ENCODE data around the gene ITIH2. TPM values are rescaled to one million over a fixed set of nuclear protein-coding genes. Genes with fewer than 3 reads are reported as not detected.
"Not testable (repeated sequence)": the region's sequence is repeated elsewhere in the genome, so short reads cannot be mapped to it uniquely, and the experiment has no call there.

The ITIH2 gene
- total RNA-seq, 2 donors from 2014 or later: not detected

GRCh38 chr10:7706534-7707073 lies 3.5 kb downstream of the ITIH2 start:
- ATAC-seq (ENCODE audit: insufficient number of reproducible peaks, low FRiP score, low read depth) (no peak), DNase-seq (ENCODE audit: low spot score) (no peak)
- H3K36me3 ChIP-seq: no peaks in the 10 kb centered on the region
- H3K27ac ChIP-seq: no peak overlapping the region
- no peaks in the 10 kb centered on the region for H3K9me3 ChIP-seq
- TF ChIP-seq CTCF (IDR thresholded peaks at IDR 0.05): no peak
- H3K4me3 ChIP-seq: no peak overlapping the region
- H3K27me3 ChIP-seq (replicated peaks; ENCODE audit: insufficient read depth): no peaks in the 10 kb centered on the region
- H3K4me1 ChIP-seq (ENCODE audit: control insufficient read depth in 1 of 2, low read depth in 2 of 2): peaks cover 0 to 3% of the 10 kb centered on the region in 2 donors

GRCh38 chr10:7707102-7707501 lies 4.0 kb downstream of the ITIH2 start:
- H3K27ac ChIP-seq: no peak overlapping the region
- no peak overlapping the region for H3K4me3 ChIP-seq
- no peak for DNase-seq (ENCODE audit: low spot score)
- no peak for TF ChIP-seq CTCF (IDR thresholded peaks at IDR 0.05)
- ATAC-seq (ENCODE audit: insufficient number of reproducible peaks, low FRiP score, low read depth): no peak
- H3K9me3 ChIP-seq: no peaks in the 10 kb centered on the region
- no peaks in the 10 kb centered on the region for H3K36me3 ChIP-seq
- H3K27me3 ChIP-seq (replicated peaks; ENCODE audit: insufficient read depth): no peaks in the 10 kb centered on the region
- peaks cover 0 to 3% of the 10 kb centered on the region in 2 donors for H3K4me1 ChIP-seq (ENCODE audit: control insufficient read depth in 1 of 2, low read depth in 2 of 2)

- Histone ChIP-seq H3K27me3 (replicated peaks; ENCODE audit: insufficient read depth) (no peaks in the 10 kb centered on the region), H3K9me3 (no peaks in the 10 kb centered on the region), H3K4me3 (no peak overlapping the region), H3K27ac (no peak overlapping the region), H3K36me3 (no peaks in the 10 kb centered on the region), H3K4me1 (ENCODE audit: control insufficient read depth in 1 of 2, low read depth in 2 of 2) (peaks cover 0 to 3% of the 10 kb centered on the region in 2 donors)
- no peak for TF ChIP-seq CTCF (IDR thresholded peaks at IDR 0.05)
- DNase-seq (ENCODE audit: low spot score): no peak
- ATAC-seq (ENCODE audit: insufficient number of reproducible peaks, low FRiP score, low read depth): no peak
Measured at GRCh38 chr10:7707858-7708622, 4.9 kb downstream of the ITIH2 start.

GRCh38 chr10:7708832-7709231 lies 5.7 kb downstream of the ITIH2 start:
- Histone ChIP-seq H3K27me3 (replicated peaks; ENCODE audit: insufficient read depth) (no peaks in the 10 kb centered on the region), H3K9me3 (no peaks in the 10 kb centered on the region), H3K4me3 (no peak overlapping the region), H3K36me3 (no peaks in the 10 kb centered on the region), H3K27ac (no peak overlapping the region), H3K4me1 (ENCODE audit: control insufficient read depth in 1 of 2, low read depth in 2 of 2) (no peaks in the 10 kb centered on the region)
- ATAC-seq (ENCODE audit: insufficient number of reproducible peaks, low FRiP score, low read depth) (no peak), DNase-seq (ENCODE audit: low spot score) (no peak)
- no peak for TF ChIP-seq CTCF (IDR thresholded peaks at IDR 0.05)

- H3K27ac ChIP-seq: no peak overlapping the region
- no peak for TF ChIP-seq CTCF (IDR thresholded peaks at IDR 0.05)
- DNase-seq (ENCODE audit: low spot score): no peak
- no peaks in the 10 kb centered on the region for H3K9me3 ChIP-seq
- H3K4me1 ChIP-seq (ENCODE audit: control insufficient read depth in 1 of 2, low read depth in 2 of 2): no peaks in the 10 kb centered on the region
- no peaks in the 10 kb centered on the region for H3K36me3 ChIP-seq
- no peak overlapping the region for H3K4me3 ChIP-seq
- H3K27me3 ChIP-seq (replicated peaks; ENCODE audit: insufficient read depth): no peaks in the 10 kb centered on the region
- no peak for ATAC-seq (ENCODE audit: insufficient number of reproducible peaks, low FRiP score, low read depth)
Measured at GRCh38 chr10:7710446-7710845, 7.3 kb downstream of the ITIH2 start.

- H3K9me3 ChIP-seq; H3K4me1 ChIP-seq (ENCODE audit: control insufficient read depth in 1 of 2, low read depth in 2 of 2); DNase-seq (ENCODE audit: low spot score); ATAC-seq (ENCODE audit: insufficient number of reproducible peaks, low FRiP score, low read depth); H3K36me3 ChIP-seq; H3K27me3 ChIP-seq (replicated peaks; ENCODE audit: insufficient read depth); H3K4me3 ChIP-seq; H3K27ac ChIP-seq: not testable (repeated sequence)
Measured at GRCh38 chr10:7711075-7711474, 8.0 kb downstream of the ITIH2 start.
